SU-DHL-6 (cell line): ENCODE data around the gene PPP1R14B.

Source experiments
- H2AFZ ChIP-seq: fragments of 200-600 bp; sonication (generic); 2 replicates; pipeline ENCODE4 v1.6.1; 2014; ENCODE audit warnings: low read depth, mild to moderate bottlenecking, moderate library complexity, mixed read lengths, antibody characterized with exemption, low read length; ENCODE audit not compliant: severe bottlenecking
- H3F3A ChIP-seq: fragments of 200-600 bp; shearing (Covaris generic); 2 replicates; pipeline ENCODE4 v1.6.0; 2016; ENCODE audit warnings: antibody characterized with exemption, mild to moderate bottlenecking; ENCODE audit not compliant: insufficient read depth
- H3K27ac ChIP-seq: fragments of 200-600 bp; sonication (generic); 2 replicates; pipeline ENCODE4 v1.5.1; 2016; ENCODE audit warnings: low read depth, mild to moderate bottlenecking, low read length, moderate library complexity, mixed read lengths
- H3K27me3 ChIP-seq: fragments of 200-600 bp; sonication (generic), shearing (Covaris generic); 2 replicates; pipeline ENCODE4 v1.6.0; 2014; ENCODE audit warnings: mild to moderate bottlenecking, low read length
- H3K36me3 ChIP-seq: fragments of 200-600 bp; sonication (generic); 2 replicates; pipeline ENCODE4 v1.6.1; 2014; ENCODE audit warnings: mild to moderate bottlenecking, low read length, mixed read lengths
- H3K4me2 ChIP-seq: fragments of 300-600, 200-600 bp; shearing (Covaris generic), sonication (generic); 2 replicates; pipeline ENCODE4 v1.6.0; 2014; ENCODE audit warnings: low read length, low read depth, mild to moderate bottlenecking; ENCODE audit not compliant: poor library complexity, severe bottlenecking
- H3K4me3 ChIP-seq: fragments of 200-600 bp; sonication (generic); 2 replicates; pipeline ENCODE4 v1.5.1; 2014; ENCODE audit warnings: antibody characterized with exemption, low read length, mild to moderate bottlenecking, mixed read lengths; ENCODE audit not compliant: insufficient read depth, poor library complexity, severe bottlenecking
- H3K79me2 ChIP-seq: fragments of 200-600 bp; sonication (generic); 2 replicates; pipeline ENCODE4 v1.6.1; 2014; ENCODE audit warnings: mild to moderate bottlenecking, low read length, moderate library complexity; ENCODE audit not compliant: insufficient read depth
- H3K9ac ChIP-seq: fragments of 200-600 bp; sonication (generic); 2 replicates; pipeline ENCODE4 v1.7.0; 2014; ENCODE audit warnings: mild to moderate bottlenecking, low read length
- H3K9me2 ChIP-seq: fragments of 200-600 bp; sonication (generic); replicated peaks from 2 replicates; pipeline ENCODE4 v1.6.1; 2014; ENCODE audit warnings: low read length; ENCODE audit not compliant: insufficient read depth
- H3K9me3 ChIP-seq: fragments of 200-600 bp; sonication (generic); 2 replicates; pipeline ENCODE4 v1.6.1; 2014; ENCODE audit warnings: low read length, mixed read lengths; ENCODE audit not compliant: insufficient read depth
- H4K20me1 ChIP-seq: fragments of 200-600 bp; sonication (generic); 2 replicates; pipeline ENCODE4 v1.6.1; 2014; ENCODE audit warnings: low read depth, mild to moderate bottlenecking, antibody characterized with exemption, low read length, moderate library complexity, mixed read lengths
- EZH2phosphoT487 ChIP-seq: fragments of 200-600 bp; sonication (generic), shearing (Covaris generic); conservative IDR thresholded peaks from 2 replicates; pipeline ENCODE4 v1.6.1; 2018; ENCODE audit warnings: mild to moderate bottlenecking, antibody characterized with exemption, low read length, moderate library complexity, mixed read lengths
- TF ChIP-seq, protein P1 (sequence below): fragments of 200-600 bp; sonication (generic); IDR thresholded peaks from one replicate; pipeline ENCODE4 v1.5.1; 2017; ENCODE audit warnings: antibody characterized with exemption, mild to moderate bottlenecking, low read length, moderate library complexity; ENCODE audit not compliant: insufficient read depth, poor library complexity, severe bottlenecking

The PPP1R14B gene

DNA sequence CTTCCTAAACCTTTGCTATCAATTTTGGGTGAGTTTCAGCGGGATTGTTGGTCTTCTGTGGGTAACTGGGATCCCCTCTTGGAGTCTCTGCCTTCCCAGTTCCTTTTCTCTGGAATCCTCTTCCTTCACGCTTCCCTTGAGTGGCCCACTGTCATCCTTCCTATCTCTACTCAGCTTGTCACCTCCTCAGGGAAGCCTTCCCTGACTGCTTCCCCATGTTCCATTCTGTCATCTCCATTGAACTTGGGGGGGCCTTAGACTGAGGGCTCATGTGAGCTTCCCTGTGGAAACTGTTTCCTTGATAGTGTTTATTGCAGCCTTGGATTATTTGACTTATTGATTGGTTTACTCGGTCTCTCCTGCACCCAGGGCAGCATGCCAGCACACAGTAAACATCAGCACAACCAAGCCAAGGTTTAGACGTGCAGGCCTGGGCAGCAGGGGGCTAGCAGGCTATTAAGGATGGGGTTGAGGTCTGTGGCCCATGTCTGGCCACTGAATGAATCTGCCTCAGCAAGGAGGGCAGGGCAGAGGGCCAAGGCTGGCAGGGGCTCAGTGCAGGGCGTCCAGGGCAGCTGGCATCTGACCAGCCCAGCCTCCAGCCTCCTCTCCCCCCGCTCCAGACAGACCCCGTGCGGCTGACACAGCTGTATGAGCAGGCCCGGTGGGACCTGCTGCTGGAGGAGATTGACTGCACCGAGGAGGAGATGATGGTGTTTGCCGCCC is 28.0 kb downstream of the PPP1R14B start:
- no peak overlapping the region for H3K27ac ChIP-seq
- H3F3A ChIP-seq = peaks cover 14% of the 10 kb centered on the region
- no peaks in the 10 kb centered on the region for H3K9me3 ChIP-seq
- H3K9me2 ChIP-seq = no peaks in the 10 kb centered on the region
- H3K36me3 ChIP-seq = peaks cover 4% of the 10 kb centered on the region
- no peak overlapping the region for H3K4me2 ChIP-seq
- TF ChIP-seq, protein P1, sequence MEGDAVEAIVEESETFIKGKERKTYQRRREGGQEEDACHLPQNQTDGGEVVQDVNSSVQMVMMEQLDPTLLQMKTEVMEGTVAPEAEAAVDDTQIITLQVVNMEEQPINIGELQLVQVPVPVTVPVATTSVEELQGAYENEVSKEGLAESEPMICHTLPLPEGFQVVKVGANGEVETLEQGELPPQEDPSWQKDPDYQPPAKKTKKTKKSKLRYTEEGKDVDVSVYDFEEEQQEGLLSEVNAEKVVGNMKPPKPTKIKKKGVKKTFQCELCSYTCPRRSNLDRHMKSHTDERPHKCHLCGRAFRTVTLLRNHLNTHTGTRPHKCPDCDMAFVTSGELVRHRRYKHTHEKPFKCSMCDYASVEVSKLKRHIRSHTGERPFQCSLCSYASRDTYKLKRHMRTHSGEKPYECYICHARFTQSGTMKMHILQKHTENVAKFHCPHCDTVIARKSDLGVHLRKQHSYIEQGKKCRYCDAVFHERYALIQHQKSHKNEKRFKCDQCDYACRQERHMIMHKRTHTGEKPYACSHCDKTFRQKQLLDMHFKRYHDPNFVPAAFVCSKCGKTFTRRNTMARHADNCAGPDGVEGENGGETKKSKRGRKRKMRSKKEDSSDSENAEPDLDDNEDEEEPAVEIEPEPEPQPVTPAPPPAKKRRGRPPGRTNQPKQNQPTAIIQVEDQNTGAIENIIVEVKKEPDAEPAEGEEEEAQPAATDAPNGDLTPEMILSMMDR = no peak
- no peak for TF ChIP-seq EZH2phosphoT487
- H3K27me3 ChIP-seq = no peaks in the 10 kb centered on the region
- no peak overlapping the region for H3K4me3 ChIP-seq
- no peaks in the 10 kb centered on the region for H4K20me1 ChIP-seq
- H2AFZ ChIP-seq = no peak overlapping the region
- no peaks in the 10 kb centered on the region for H3K79me2 ChIP-seq
- H3K9ac ChIP-seq = no peak overlapping the region

DNA sequence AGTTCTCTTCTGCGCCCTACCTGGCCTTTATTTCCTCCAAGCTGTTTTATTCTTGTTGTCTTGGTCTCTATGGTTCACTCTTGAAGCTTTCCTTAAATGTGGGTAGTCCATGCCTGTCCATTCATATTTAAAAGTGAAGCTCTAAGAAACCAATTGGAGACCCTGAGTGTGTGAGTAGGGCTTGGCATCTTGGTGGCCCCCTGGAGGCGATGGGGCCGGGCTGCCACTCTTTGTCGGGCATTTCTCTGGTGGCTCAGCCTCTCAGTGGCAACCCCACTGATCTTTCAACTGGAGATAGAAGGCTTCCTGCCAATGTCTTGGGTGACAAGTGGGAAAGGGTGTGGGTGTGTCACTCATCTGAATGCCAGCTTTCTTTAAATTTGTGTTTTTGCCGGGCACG is 29.9 kb downstream of the PPP1R14B start:
- Histone ChIP-seq H3K27me3 (no peaks in the 10 kb centered on the region), H2AFZ (no peak overlapping the region), H4K20me1 (no peaks in the 10 kb centered on the region), H3K79me2 (no peaks in the 10 kb centered on the region), H3K4me2 (no peak overlapping the region), H3K27ac (no peak overlapping the region), H3K9me2 (no peaks in the 10 kb centered on the region), H3K9me3 (no peaks in the 10 kb centered on the region), H3K36me3 (peaks cover 4% of the 10 kb centered on the region), H3K4me3 (no peak overlapping the region), H3K9ac (no peak overlapping the region), H3F3A (peaks cover 4% of the 10 kb centered on the region; the same call in 1 of the 2 replicates)
- no peak for TF ChIP-seq EZH2phosphoT487
- TF ChIP-seq, protein P1 = no peak

DNA sequence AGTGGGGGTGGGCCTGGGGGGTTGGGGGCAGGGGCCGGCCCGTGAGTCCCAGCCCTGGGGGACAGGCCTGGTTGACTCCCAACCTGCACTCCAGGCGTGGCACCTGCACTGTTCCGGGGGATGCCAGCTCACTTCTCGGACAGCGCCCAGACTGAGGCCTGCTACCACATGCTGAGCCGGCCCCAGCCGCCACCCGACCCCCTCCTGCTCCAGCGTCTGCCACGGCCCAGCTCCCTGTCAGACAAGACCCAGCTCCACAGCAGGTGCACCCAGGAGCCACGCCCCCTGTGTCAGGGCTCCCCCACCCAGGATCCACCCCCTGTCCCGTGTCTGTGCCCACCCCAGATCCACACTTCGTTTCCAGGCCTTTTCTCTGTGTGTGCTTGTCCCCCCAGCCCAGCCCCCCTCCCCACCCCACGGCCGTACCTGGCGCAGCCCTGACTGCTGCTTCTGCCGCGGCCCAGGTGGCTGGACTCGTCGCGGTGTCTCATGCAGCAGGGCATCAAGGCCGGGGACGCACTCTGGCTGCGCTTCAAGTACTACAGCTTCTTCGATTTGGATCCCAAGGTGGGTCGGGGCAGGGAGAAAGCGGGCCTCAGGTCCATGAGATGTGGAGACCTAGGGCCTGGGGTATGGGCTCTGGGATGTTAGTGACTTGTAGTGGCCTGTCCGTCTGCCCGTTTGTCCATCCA is 35.4 kb downstream of the PPP1R14B start:
- no peaks in the 10 kb centered on the region for H3K9me3 ChIP-seq
- no peak overlapping the region for H3K9ac ChIP-seq
- no peaks in the 10 kb centered on the region; the same call in 1 of the 2 replicates for H3K79me2 ChIP-seq
- no peaks in the 10 kb centered on the region for H4K20me1 ChIP-seq
- H3F3A ChIP-seq = peaks cover 6% of the 10 kb centered on the region
- no peak overlapping the region for H2AFZ ChIP-seq
- H3K4me2 ChIP-seq = no peak overlapping the region
- H3K36me3 ChIP-seq = peaks cover 4% of the 10 kb centered on the region
- H3K4me3 ChIP-seq = no peak overlapping the region
- no peaks in the 10 kb centered on the region for H3K9me2 ChIP-seq
- TF ChIP-seq, protein P1 = no peak
- TF ChIP-seq EZH2phosphoT487 = no peak
- H3K27me3 ChIP-seq = no peaks in the 10 kb centered on the region
- no peak overlapping the region for H3K27ac ChIP-seq
